Measurements from ENCODE around the gene CNTNAP5.

Gene CNTNAP5

GRCh38 chr2:124153713-124154112 lies 128.6 kb downstream of the CNTNAP5 start:
- DNase-seq (ENCODE audit: low spot score), result no peak

- no peak for DNase-seq (ENCODE audit: low spot score)
Measured at GRCh38 chr2:124159166-124159565, 134.1 kb downstream of the CNTNAP5 start.

- DNase-seq (ENCODE audit: low spot score), result no peak
Measured at GRCh38 chr2:124161542-124161941, 136.5 kb downstream of the CNTNAP5 start.

- no peak for DNase-seq (ENCODE audit: low spot score)
Measured at GRCh38 chr2:124162256-124162655, 137.2 kb downstream of the CNTNAP5 start.

- DNase-seq (ENCODE audit: low spot score), result no peak
Measured at GRCh38 chr2:124163840-124164239, 138.8 kb downstream of the CNTNAP5 start.

- DNase-seq (ENCODE audit: low spot score), result no peak
Measured at GRCh38 chr2:124165698-124166097, 140.6 kb downstream of the CNTNAP5 start.

- DNase-seq (ENCODE audit: low spot score), result no peak
Measured at GRCh38 chr2:124171472-124172063, 146.5 kb downstream of the CNTNAP5 start.

- no peak for DNase-seq (ENCODE audit: low spot score)
Measured at GRCh38 chr2:124178719-124179118, 153.6 kb downstream of the CNTNAP5 start.

- no peak for DNase-seq (ENCODE audit: low spot score)
Measured at GRCh38 chr2:124180635-124181034, 155.5 kb downstream of the CNTNAP5 start.

GRCh38 chr2:124186801-124187200 lies 161.7 kb downstream of the CNTNAP5 start:
- no peak for DNase-seq (ENCODE audit: low spot score)

- DNase-seq (ENCODE audit: low spot score), result no peak
Measured at GRCh38 chr2:124187948-124188347, 162.9 kb downstream of the CNTNAP5 start.

GRCh38 chr2:124193706-124194105 lies 168.6 kb downstream of the CNTNAP5 start:
- DNase-seq (ENCODE audit: low spot score), result no peak

- no peak for DNase-seq (ENCODE audit: low spot score)
Measured at GRCh38 chr2:124201713-124202112, 176.6 kb downstream of the CNTNAP5 start.

GRCh38 chr2:124209441-124209840 lies 184.4 kb downstream of the CNTNAP5 start:
- DNase-seq (ENCODE audit: low spot score), result no peak

GRCh38 chr2:124211461-124211860 lies 186.4 kb downstream of the CNTNAP5 start:
- DNase-seq (ENCODE audit: low spot score), result no peak

GRCh38 chr2:124213977-124214587 lies 189.0 kb downstream of the CNTNAP5 start:
- no peak for DNase-seq (ENCODE audit: low spot score)

- no peak for DNase-seq (ENCODE audit: low spot score)
Measured at GRCh38 chr2:124246170-124246569, 221.1 kb downstream of the CNTNAP5 start.

GRCh38 chr2:124248386-124248785 lies 223.3 kb downstream of the CNTNAP5 start:
- no peak for DNase-seq (ENCODE audit: low spot score)

- DNase-seq (ENCODE audit: low spot score), result no peak
Measured at GRCh38 chr2:124250433-124250832, 225.3 kb downstream of the CNTNAP5 start.

- no peak for DNase-seq (ENCODE audit: low spot score)
Measured at GRCh38 chr2:124254621-124255020, 229.5 kb downstream of the CNTNAP5 start.

- DNase-seq (ENCODE audit: low spot score), result no peak
Measured at GRCh38 chr2:124257120-124257519, 232.0 kb downstream of the CNTNAP5 start.

- DNase-seq (ENCODE audit: low spot score), result no peak
Measured at GRCh38 chr2:124258140-124258880, 233.2 kb downstream of the CNTNAP5 start.

- no peak for DNase-seq (ENCODE audit: low spot score)
Measured at GRCh38 chr2:124261456-124261855, 236.4 kb downstream of the CNTNAP5 start.

All from globus pallidus (tissue), 1 donor.